KMS-11 (cell line): ENCODE data around the gene GJD3.

Source experiments
- H2AFZ ChIP-seq: fragments of 200-600 bp; sonication (generic); 2 replicates; pipeline ENCODE4 v1.6.1; 2016; ENCODE audit warnings: antibody characterized with exemption, mixed run types, low read depth
- H3K27ac ChIP-seq: fragments of 200-600 bp; sonication (generic); 2 replicates; pipeline ENCODE4 v1.6.1; 2016; ENCODE audit warnings: mild to moderate bottlenecking, mixed run types
- H3K27me3 ChIP-seq: fragments of 200-600 bp; sonication (generic); 2 replicates; pipeline ENCODE4 v1.6.1; 2017; ENCODE audit warnings: mild to moderate bottlenecking, low read depth, mixed run types, moderate library complexity; ENCODE audit not compliant: insufficient read depth
- H3K36me3 ChIP-seq: fragments of 200-600 bp; sonication (generic); 2 replicates; pipeline ENCODE4 v1.6.1; 2017; ENCODE audit warnings: mild to moderate bottlenecking, mixed run types; ENCODE audit not compliant: insufficient read depth
- H3K4me1 ChIP-seq: fragments of 200-600 bp; sonication (generic); 2 replicates; pipeline ENCODE4 v1.6.1; 2016; ENCODE audit warnings: mild to moderate bottlenecking, low read depth, mixed run types; ENCODE audit not compliant: poor library complexity, severe bottlenecking
- H3K4me2 ChIP-seq: fragments of 200-600 bp; sonication (generic); 2 replicates; pipeline ENCODE4 v1.7.0; 2016; ENCODE audit warnings: mild to moderate bottlenecking, mixed run types
- H3K4me3 ChIP-seq: fragments of 200-600 bp; sonication (generic); IDR thresholded peaks from 2 replicates; pipeline ENCODE4 v1.6.1; 2017; ENCODE audit warnings: low read depth, low read length, mixed read lengths; ENCODE audit not compliant: insufficient read depth
- H3K79me2 ChIP-seq: fragments of 200-600 bp; sonication (generic); 2 replicates; pipeline ENCODE4 v1.6.1; 2016; ENCODE audit warnings: low read depth, mixed run types; ENCODE audit not compliant: insufficient read depth
- H3K9ac ChIP-seq: fragments of 200-600 bp; sonication (generic); 2 replicates; pipeline ENCODE4 v1.6.1; 2016; ENCODE audit warnings: mild to moderate bottlenecking, mixed run types
- H4K20me1 ChIP-seq: fragments of 200-600 bp; sonication (generic); 2 replicates; pipeline ENCODE4 v1.6.1; 2016; ENCODE audit warnings: mild to moderate bottlenecking, mixed run types; ENCODE audit not compliant: insufficient read depth
- CTCF ChIP-seq: fragments of 200-600 bp; sonication (generic); conservative IDR thresholded peaks from 2 replicates; pipeline ENCODE4 v1.6.1; 2017; ENCODE audit warnings: low read depth, mild to moderate bottlenecking, antibody characterized with exemption, low read length, moderate library complexity, mixed read lengths

GJD3 gene

GRCh38 chr17:40347319-40348135 is 17.0 kb downstream of the GJD3 start:
- Histone ChIP-seq H3K4me3 (no peak overlapping the region), H3K27me3 (no peaks in the 10 kb centered on the region), H4K20me1 (peaks cover 11% of the 10 kb centered on the region; the same call in 1 of the 2 replicates), H3K36me3 (peaks cover 5% of the 10 kb centered on the region; the same call in 1 of the 2 replicates), H3K79me2 (peaks cover 50% of the 10 kb centered on the region; the same call in 1 of the 2 replicates), H3K9ac (no peak overlapping the region), H3K4me2 (no peak overlapping the region), H3K4me1 (peaks cover 31% of the 10 kb centered on the region), H2AFZ (no peak overlapping the region), H3K27ac (no peak overlapping the region)
- TF ChIP-seq CTCF: no peak

- H3K4me1 ChIP-seq: peaks cover 29% of the 10 kb centered on the region
- H3K79me2 ChIP-seq: peaks cover 53% of the 10 kb centered on the region; the same call in 1 of the 2 replicates
Measured at GRCh38 chr17:40346765-40347158, 17.8 kb downstream of the GJD3 start.

GRCh38 chr17:40345994-40346764 is 18.4 kb downstream of the GJD3 start:
- Histone ChIP-seq H3K9ac (no peak overlapping the region), H3K4me2 (no peak overlapping the region), H3K4me3 (no peak overlapping the region)

More at GRCh38 chr17:40346765-40347158, 17.8 kb downstream of the GJD3 start:
- Histone ChIP-seq H3K4me3 (no peak overlapping the region), H4K20me1 (peaks cover 11% of the 10 kb centered on the region; the same call in 1 of the 2 replicates), H3K27me3 (no peaks in the 10 kb centered on the region), H3K4me2 (no peak overlapping the region), H3K36me3 (peaks cover 5% of the 10 kb centered on the region; the same call in 1 of the 2 replicates), H3K27ac (no peak overlapping the region), H2AFZ (no peak overlapping the region), H3K9ac (no peak overlapping the region)
- no peak for TF ChIP-seq CTCF

More at GRCh38 chr17:40345994-40346764, 18.4 kb downstream of the GJD3 start:
- H2AFZ ChIP-seq: no peak overlapping the region
- peaks cover 55% of the 10 kb centered on the region; the same call in 1 of the 2 replicates for H3K79me2 ChIP-seq
- H3K36me3 ChIP-seq: peaks cover 5% of the 10 kb centered on the region; the same call in 1 of the 2 replicates
- no peak for TF ChIP-seq CTCF
- peaks cover 11% of the 10 kb centered on the region; the same call in 1 of the 2 replicates for H4K20me1 ChIP-seq
- H3K4me1 ChIP-seq: peaks cover 29% of the 10 kb centered on the region
- H3K27me3 ChIP-seq: no peaks in the 10 kb centered on the region
- no peak overlapping the region for H3K27ac ChIP-seq
